ENCODE measurements around the gene TEX51. TPM values are rescaled to one million over a fixed set of nuclear protein-coding genes. Genes with fewer than 3 reads are reported as not detected.

Gene TEX51
- polyA plus RNA-seq, 1 experiment, result not detected

DNA sequence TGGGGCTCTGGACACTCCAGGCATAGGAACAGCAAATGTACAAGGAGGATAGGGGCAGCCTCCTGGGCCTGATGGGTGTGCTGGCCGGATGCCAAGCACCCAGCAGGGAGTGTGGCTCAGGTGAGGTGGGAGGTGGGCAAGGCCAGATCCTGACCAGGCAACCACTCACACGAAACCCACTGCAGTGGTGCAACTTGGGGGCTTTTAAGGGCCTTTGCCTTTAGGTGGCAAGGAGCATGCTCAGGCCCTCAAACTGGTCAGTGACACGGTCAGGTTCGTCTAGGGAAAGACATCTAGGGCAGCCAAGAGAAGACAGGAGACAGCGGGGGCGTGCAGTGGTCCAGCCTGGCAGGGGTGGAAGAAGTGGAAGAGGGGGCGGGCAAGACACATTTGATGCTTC is 18.4 kb upstream of the TEX51 start:
- ChIA-PET CTCF (no interaction called here), POLR2A (no interaction called here)
- no peak for DNase-seq (ENCODE audit: low read depth)
- no peaks in the 10 kb centered on the region for H3K27me3 ChIP-seq (ENCODE audit: control insufficient read depth, insufficient read depth, low read length)
- no peaks in the 10 kb centered on the region for H3K36me3 ChIP-seq (ENCODE audit: control insufficient read depth, insufficient read depth, low read length)
- TF ChIP-seq CTCF (IDR thresholded peaks at IDR 0.05; ENCODE audit: insufficient read depth, low read depth, low read length), result no peak
- H3K4me3 ChIP-seq (ENCODE audit: low read depth, low read length), result no peak overlapping the region

- Histone ChIP-seq H3K4me3 (ENCODE audit: low read depth, low read length) (no peak overlapping the region), H3K27me3 (ENCODE audit: control insufficient read depth, insufficient read depth, low read length) (no peaks in the 10 kb centered on the region), H3K36me3 (ENCODE audit: control insufficient read depth, insufficient read depth, low read length) (no peaks in the 10 kb centered on the region)
- TF ChIP-seq CTCF (IDR thresholded peaks at IDR 0.05; ENCODE audit: insufficient read depth, low read depth, low read length), result no peak
- ChIA-PET CTCF (no interaction called here), POLR2A (no interaction called here)
- no peak for DNase-seq (ENCODE audit: low read depth)
These were observed 17.9 kb upstream of the TEX51 start for GRCh38 chr2:126880817-126881216.

DNA sequence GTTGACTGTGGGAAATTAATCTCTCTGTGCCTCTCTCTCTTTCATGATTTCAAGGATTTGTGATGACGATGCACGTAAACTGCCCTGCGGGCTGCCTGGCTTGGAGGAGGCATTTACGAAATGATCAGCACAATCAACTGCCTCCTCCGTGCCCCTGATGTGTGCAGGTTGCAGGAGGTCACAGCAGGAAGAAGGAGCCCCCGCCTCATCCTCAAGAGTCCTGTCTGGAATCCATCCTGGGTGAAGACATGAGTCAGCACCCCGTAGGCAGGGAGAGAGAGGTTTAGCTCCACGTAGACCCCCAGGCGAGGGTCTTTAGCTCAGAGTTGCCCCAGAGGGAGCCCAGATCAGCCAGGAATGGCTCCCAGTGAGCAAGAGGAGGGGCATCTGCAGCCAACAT is 17.1 kb upstream of the TEX51 start:
- no peaks in the 10 kb centered on the region for H3K36me3 ChIP-seq (ENCODE audit: control insufficient read depth, insufficient read depth, low read length)
- CTCF ChIA-PET, result no interaction called here
- no peak for TF ChIP-seq CTCF (IDR thresholded peaks at IDR 0.05; ENCODE audit: insufficient read depth, low read depth, low read length)
- POLR2A ChIA-PET, result no interaction called here
- 0 out of 2 replicates have a peak, but pooled peaks cover 1% of the 10 kb centered on the region for H3K27me3 ChIP-seq (ENCODE audit: control insufficient read depth, insufficient read depth, low read length)
- H3K4me3 ChIP-seq (ENCODE audit: low read depth, low read length), result no peak overlapping the region
- no peak for DNase-seq (ENCODE audit: low read depth)

- no peak for TF ChIP-seq CTCF (IDR thresholded peaks at IDR 0.05; ENCODE audit: insufficient read depth, low read depth, low read length)
- ChIA-PET POLR2A (no interaction called here), CTCF (no interaction called here)
- no peak for DNase-seq (ENCODE audit: low read depth)
- Histone ChIP-seq H3K36me3 (ENCODE audit: control insufficient read depth, insufficient read depth, low read length) (no peaks in the 10 kb centered on the region), H3K27me3 (ENCODE audit: control insufficient read depth, insufficient read depth, low read length) (0 out of 2 replicates have a peak, but pooled peaks cover 1% of the 10 kb centered on the region), H3K4me3 (ENCODE audit: low read depth, low read length) (no peak overlapping the region)
These were observed 16.5 kb upstream of the TEX51 start for GRCh38 chr2:126882181-126882580.

- no peak overlapping the region for H3K4me3 ChIP-seq (ENCODE audit: low read depth, low read length)
- peaks cover 1% of the 10 kb centered on the region; the same call in 1 of the 2 replicates for H3K27me3 ChIP-seq (ENCODE audit: control insufficient read depth, insufficient read depth, low read length)
- no peak for TF ChIP-seq CTCF (IDR thresholded peaks at IDR 0.05; ENCODE audit: insufficient read depth, low read depth, low read length)
- no peaks in the 10 kb centered on the region for H3K36me3 ChIP-seq (ENCODE audit: control insufficient read depth, insufficient read depth, low read length)
- DNase-seq (ENCODE audit: low read depth), result no peak
- ChIA-PET CTCF (no interaction called here), POLR2A (no interaction called here)
These were observed 15.7 kb upstream of the TEX51 start for GRCh38 chr2:126882736-126883665.

Data from BJ (cell line).